COLO668 (cell line): ENCODE results near the gene ERBIN.

Source experiments
- DNase-seq: peaks from one replicate; lab custom pipeline; 2025; ENCODE audit not compliant: unreplicated experiment; lab: John Stamatoyannopoulos, UW

Gene ERBIN

DNA sequence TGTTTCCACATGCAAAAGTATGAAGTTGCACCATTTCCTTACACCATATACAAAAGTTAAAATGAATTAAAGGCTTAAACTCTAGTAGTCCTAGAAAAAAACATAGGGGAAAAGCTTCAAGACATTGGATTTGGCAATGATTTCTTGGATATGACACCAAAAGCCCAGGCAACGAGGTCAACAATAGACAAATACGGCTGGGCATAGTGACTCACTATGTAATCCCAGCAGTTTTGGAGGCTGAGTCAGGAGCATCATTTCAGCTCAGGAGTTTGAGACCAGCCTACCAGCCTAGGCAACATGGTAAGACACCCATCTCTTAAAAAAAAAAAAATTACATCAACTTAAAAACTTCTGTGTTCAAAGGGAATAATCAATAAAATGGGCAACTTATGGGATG is 186.8 kb downstream of the ERBIN start:
- no peak for DNase-seq

DNA sequence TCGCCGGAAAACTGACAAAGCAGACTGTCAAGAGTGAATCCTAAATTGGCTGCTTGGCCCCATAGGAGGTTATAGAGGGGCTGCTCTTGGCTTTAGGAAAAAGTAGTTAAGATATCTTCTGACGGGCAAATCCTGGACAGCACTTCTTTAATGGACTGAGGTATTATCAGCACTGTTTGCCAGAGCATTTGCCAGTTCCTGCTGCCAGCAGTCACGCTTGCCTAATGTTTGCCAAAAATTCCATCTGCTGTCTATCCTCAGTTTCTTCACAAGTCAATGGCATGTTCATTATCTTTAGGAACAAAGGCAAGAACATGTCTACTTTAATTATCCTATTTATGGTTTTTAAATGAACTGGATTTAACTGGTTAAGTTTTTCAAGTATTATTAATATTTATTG is 191.9 kb downstream of the ERBIN start:
- no peak for DNase-seq

DNA sequence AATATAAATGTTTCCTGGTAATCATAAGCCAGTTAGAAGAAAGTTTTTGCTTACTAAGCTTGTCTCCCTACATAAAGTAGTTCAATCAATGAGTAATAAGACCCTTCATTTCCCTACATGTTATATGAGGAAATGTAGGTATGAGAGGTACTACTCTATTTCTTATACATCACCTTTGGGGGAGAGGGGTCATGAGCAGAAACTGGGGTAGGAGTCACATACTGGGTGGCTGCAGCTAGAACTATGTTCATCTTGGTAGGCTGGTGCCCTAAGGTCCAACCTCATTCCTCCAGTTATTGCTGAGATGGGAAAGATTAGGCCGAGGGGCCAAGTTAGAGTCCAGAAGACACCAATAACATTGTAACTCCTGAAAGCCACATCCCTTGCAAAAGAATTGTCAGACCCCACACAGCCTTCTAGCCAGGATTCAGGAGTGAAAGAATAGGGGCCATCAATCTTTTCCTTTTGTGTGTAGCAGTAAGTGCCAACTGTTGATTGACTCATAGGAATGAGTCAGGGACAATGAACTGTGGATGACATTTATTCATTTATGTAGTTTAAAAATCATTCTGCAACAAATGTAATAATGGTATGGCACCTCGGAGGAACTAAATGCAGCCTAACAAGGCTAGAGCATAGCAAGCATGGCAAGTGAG is 196.1 kb downstream of the ERBIN start:
- no peak for DNase-seq

- DNase-seq = no peak
Measured at GRCh38 chr5:66129144-66129543, 202.8 kb downstream of the ERBIN start.

GRCh38 chr5:66130493-66130892 is 204.1 kb downstream of the ERBIN start:
- DNase-seq = no peak
